Muscle layer of duodenum (tissue), 2 donors: ENCODE results near the gene ARID1A.

Source experiments
- H3K27ac ChIP-seq: one replicate; pipeline ENCODE4 v1.7.0; 2013; ENCODE audit warnings: mild to moderate bottlenecking, low read length
- H3K27me3 ChIP-seq: one replicate; pipeline ENCODE4 v1.7.0; 2013; ENCODE audit warnings: low read depth, mild to moderate bottlenecking, control low read depth, low read length
- H3K36me3 ChIP-seq, 2 donors: one replicate each; pipeline ENCODE4 v1.7.0; 2013; ENCODE audit warnings: low read length in 2 of 2, control low read depth in 1 of 2, mild to moderate bottlenecking in 1 of 2; ENCODE audit not compliant: insufficient read depth in 2 of 2, control insufficient read depth in 1 of 2
- H3K4me1 ChIP-seq, 2 donors: one replicate each; pipeline ENCODE4 v1.7.0; 2013; ENCODE audit warnings: low read length in 2 of 2, mild to moderate bottlenecking in 2 of 2, control low read depth in 1 of 2, moderate library complexity in 1 of 2; ENCODE audit not compliant: insufficient read depth in 2 of 2, control insufficient read depth in 1 of 2
- H3K4me3 ChIP-seq, 2 donors: one replicate each; pipeline ENCODE4 v1.7.0; 2013; ENCODE audit warnings: low read length in 2 of 2, low read depth in 1 of 2, mild to moderate bottlenecking in 1 of 2
- H3K9me3 ChIP-seq, 2 donors: one replicate each; pipeline ENCODE4 v1.7.0; 2013; ENCODE audit warnings: low read length in 2 of 2, control low read depth in 1 of 2, mild to moderate bottlenecking in 1 of 2; ENCODE audit not compliant: control insufficient read depth in 1 of 2
- donor health status: healthy.

Gene ARID1A

DNA sequence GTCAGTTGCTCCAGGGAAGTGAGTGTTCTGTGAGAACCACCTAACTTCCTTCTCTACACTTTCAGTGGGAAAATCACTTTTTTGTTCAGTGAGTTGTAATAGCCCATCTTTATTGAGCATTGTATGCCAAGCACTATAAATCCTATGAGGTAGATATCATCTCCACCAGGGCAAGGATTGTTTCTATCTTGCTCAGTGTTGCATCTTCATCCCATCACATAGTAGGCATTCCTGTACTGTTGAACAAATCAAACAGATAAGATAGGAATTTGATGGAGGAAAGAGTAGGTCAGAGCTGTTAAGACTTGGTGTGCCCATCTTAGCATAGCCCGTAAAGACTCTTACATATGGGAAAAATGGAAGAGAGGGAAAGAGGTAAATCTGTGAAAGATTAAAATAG lies 89.1 kb downstream of the ARID1A start:
- peaks cover 19 to 24% of the 10 kb centered on the region in 2 donors for H3K36me3 ChIP-seq
- no peak overlapping the region for H3K4me3 ChIP-seq
- peaks cover 31 to 66% of the 10 kb centered on the region in 2 donors for H3K4me1 ChIP-seq

DNA sequence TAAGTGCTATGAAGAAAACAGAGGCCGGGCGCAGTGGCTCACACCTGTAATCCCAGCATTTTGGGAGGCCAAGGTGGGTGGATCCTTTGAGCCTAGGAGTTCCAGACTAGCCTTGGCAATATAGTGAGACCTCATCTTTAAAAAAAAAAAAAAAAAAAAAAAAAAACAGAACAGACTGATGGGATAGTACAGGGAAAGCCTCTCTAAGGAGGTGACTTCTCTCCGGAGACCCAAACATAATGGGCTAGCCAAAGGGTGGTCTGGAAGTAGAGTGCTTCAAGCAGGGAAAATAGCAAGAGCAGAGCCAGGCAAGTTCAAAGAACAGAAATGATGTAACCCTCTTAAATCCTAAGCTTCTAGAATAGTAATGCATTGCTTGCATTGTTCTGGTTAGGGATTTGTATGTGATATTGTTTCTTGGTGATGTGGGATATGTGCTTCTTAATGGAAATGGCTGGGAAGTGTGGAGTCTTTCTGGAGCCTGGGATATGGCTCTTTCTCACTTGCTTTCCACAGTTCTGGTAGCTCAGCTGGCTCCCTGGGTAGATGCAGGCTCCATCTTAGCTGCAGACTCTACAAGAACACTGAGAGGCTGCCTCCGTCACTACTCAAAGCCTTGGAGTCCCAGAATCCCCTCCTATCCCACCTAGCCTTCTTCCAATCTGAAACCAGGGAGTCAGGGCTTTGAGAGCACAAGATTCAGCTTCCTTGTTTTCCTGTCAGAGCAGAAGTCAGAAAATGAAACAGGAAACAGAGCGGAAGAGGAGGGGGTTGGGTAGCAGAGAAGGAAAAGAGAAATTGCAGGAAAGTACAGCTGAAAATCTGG lies 90.0 kb downstream of the ARID1A start:
- peaks cover 10 to 14% of the 10 kb centered on the region in 2 donors for H3K36me3 ChIP-seq
- H3K4me3 ChIP-seq, result peak overlapping the region in 1 of 2 donors; percentile 83
- no peaks in the 10 kb centered on the region for H3K9me3 ChIP-seq
- H3K27me3 ChIP-seq, result no peaks in the 10 kb centered on the region
- peak overlapping the region; percentile 99 for H3K27ac ChIP-seq
- peaks cover 31 to 66% of the 10 kb centered on the region in 2 donors for H3K4me1 ChIP-seq

More for the DNA sequence above, 89.1 kb downstream of the ARID1A start:
- Histone ChIP-seq H3K9me3 (no peaks in the 10 kb centered on the region), H3K27me3 (no peaks in the 10 kb centered on the region), H3K27ac (peak overlapping the region; percentile 11)

GRCh38 chr1:26786437-26787380 lies 90.9 kb downstream of the ARID1A start:
- H3K9me3 ChIP-seq, result no peaks in the 10 kb centered on the region
- peak overlapping the region; percentile 83 to 87 for H3K4me3 ChIP-seq
- H3K4me1 ChIP-seq, result peaks cover 31 to 60% of the 10 kb centered on the region in 2 donors
- H3K36me3 ChIP-seq, result peaks cover 10 to 12% of the 10 kb centered on the region in 2 donors
- no peaks in the 10 kb centered on the region for H3K27me3 ChIP-seq
- peak overlapping the region; percentile 99 for H3K27ac ChIP-seq

DNA sequence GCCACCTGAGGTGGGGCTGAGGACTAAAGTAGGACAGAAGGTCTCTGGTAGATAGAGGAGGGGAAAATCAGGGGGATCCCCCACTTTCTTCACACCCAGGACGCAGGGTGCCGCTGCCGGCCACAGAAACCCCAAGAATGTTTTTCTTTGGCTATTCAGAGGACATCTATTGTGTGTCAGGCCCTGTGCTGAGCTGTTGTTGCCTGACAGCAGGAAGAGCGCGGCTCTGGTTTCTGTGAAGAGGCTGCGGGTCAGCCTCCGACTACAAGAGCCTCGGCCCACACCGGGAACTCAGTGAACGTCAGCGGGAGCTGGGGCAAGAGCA lies 91.5 kb downstream of the ARID1A start:
- Histone ChIP-seq H3K9me3 (no peaks in the 10 kb centered on the region), H3K27ac (peak overlapping the region; percentile 99), H3K27me3 (no peaks in the 10 kb centered on the region), H3K4me3 (peak overlapping the region; percentile 83 to 87), H3K36me3 (peaks cover 10 to 12% of the 10 kb centered on the region in 2 donors), H3K4me1 (peaks cover 30 to 54% of the 10 kb centered on the region in 2 donors)

GRCh38 chr1:26787706-26788514 lies 92.1 kb downstream of the ARID1A start, which contains the start of gene PIGV:
Gene PIGV (plus strand): TSS chr1:26787950. CDS start chr1:26790816, 2,866 bp downstream.
- Histone ChIP-seq H3K27ac (peak within 1 kb of the TSS; percentile 99), H3K4me1 (peaks cover 26 to 48% of the 10 kb centered on the region in 2 donors), H3K4me3 (peak within 1 kb of the TSS; percentile 83 to 87), H3K9me3 (no peaks in the 10 kb centered on the region), H3K36me3 (peaks cover 6 to 13% of the 10 kb centered on the region in 2 donors), H3K27me3 (no peaks in the 10 kb centered on the region)

- H3K4me1 ChIP-seq, result peaks cover 24 to 43% of the 10 kb centered on the region in 2 donors
- peaks cover 5 to 13% of the 10 kb centered on the region in 2 donors for H3K36me3 ChIP-seq
- no peaks in the 10 kb centered on the region for H3K9me3 ChIP-seq
- H3K27ac ChIP-seq, result peak overlapping the region; percentile 99
- peak overlapping the region; percentile 83 to 87 for H3K4me3 ChIP-seq
- no peaks in the 10 kb centered on the region for H3K27me3 ChIP-seq
These were observed 92.6 kb downstream of the ARID1A start for GRCh38 chr1:26788515-26788785.

DNA sequence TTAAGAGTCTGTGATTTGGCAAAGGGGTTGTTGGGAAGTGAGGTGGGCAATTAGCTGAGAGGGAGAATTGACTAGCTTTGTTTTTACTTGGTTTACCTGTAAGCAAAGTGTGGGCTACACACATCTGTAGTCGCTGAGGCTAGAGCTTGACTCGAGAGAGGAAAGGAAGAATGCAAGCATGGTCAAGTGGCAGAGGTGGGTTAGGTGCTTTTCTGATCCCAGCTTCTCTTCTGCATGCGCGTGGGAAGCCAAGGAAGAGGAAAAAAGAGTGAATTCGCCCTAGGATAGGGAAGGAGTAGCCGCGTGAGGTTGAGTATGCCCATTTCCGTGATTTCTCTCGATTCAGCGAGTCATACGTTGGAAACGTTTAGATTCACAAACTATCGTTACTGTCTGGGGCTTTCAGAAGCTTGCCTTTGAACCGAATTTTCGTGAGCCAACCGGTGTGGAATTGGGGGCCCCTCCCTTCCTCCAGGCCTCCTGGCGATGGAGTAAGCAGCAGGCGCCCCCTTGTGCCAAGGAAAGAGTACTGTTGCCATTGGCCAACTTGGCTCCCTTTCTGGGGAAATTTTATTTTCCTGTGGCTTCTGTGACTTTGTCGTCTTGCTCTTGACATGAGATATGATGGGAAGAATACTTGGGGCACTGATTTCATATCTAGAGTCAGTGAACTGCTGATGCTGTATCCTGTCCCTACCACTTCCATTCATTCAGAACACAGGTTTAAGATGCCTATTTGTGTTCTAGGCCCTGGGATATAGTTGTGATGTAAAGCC lies 93.2 kb downstream of the ARID1A start:
- peak overlapping the region; percentile 83 to 87 for H3K4me3 ChIP-seq
- no peaks in the 10 kb centered on the region for H3K27me3 ChIP-seq
- peak overlapping the region; percentile 99 for H3K27ac ChIP-seq
- H3K36me3 ChIP-seq, result peaks cover 5 to 16% of the 10 kb centered on the region in 2 donors
- H3K4me1 ChIP-seq, result peaks cover 19 to 37% of the 10 kb centered on the region in 2 donors
- no peaks in the 10 kb centered on the region for H3K9me3 ChIP-seq

DNA sequence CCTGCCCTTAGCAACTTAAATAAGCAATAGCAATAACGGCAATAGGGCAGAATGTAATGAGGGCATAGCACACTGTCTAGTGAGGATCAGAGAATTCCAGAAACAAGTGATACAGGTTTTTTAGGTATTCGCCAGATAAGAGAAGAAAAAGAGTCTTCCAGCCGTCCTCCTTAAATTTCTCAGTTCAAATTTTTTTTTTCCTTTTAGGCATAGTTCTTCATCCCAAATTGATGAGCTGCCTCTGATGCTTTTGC lies 93.7 kb downstream of the ARID1A start:
- Histone ChIP-seq H3K27ac (no peak overlapping the region), H3K4me1 (peaks cover 14 to 32% of the 10 kb centered on the region in 2 donors), H3K4me3 (no peak overlapping the region), H3K27me3 (no peaks in the 10 kb centered on the region), H3K36me3 (peaks cover 8 to 22% of the 10 kb centered on the region in 2 donors), H3K9me3 (no peaks in the 10 kb centered on the region)

- H3K9me3 ChIP-seq, result no peaks in the 10 kb centered on the region
- H3K4me1 ChIP-seq, result peaks cover 14 to 28% of the 10 kb centered on the region in 2 donors
- H3K27ac ChIP-seq, result no peak overlapping the region
- peaks cover 12 to 25% of the 10 kb centered on the region in 2 donors for H3K36me3 ChIP-seq
- no peaks in the 10 kb centered on the region for H3K27me3 ChIP-seq
- no peak overlapping the region for H3K4me3 ChIP-seq
These were observed 94.1 kb downstream of the ARID1A start for GRCh38 chr1:26789931-26790330.

- H3K27ac ChIP-seq, result no peak overlapping the region
These were observed 94.7 kb downstream of the ARID1A start for GRCh38 chr1:26790551-26790953.

More at GRCh38 chr1:26790551-26790953, 94.7 kb downstream of the ARID1A start:
- Histone ChIP-seq H3K27me3 (no peaks in the 10 kb centered on the region), H3K9me3 (no peaks in the 10 kb centered on the region), H3K36me3 (peaks cover 15 to 29% of the 10 kb centered on the region in 2 donors), H3K4me1 (peaks cover 14 to 22% of the 10 kb centered on the region in 2 donors), H3K4me3 (no peak overlapping the region)
